Heart right ventricle (tissue), 16 donors: ENCODE results near the gene MYL9. TPM values are rescaled to one million over a fixed set of nuclear protein-coding genes. Genes with fewer than 3 reads are reported as not detected.

ENCODE experiments used
- ATAC-seq, 8 donors: fragments of 200-7000 bp; cut with Tn5 transposase; one replicate each; pipeline ENCODE4 v1.9.1; 2020; ENCODE audit warnings: mild to moderate bottlenecking in 8 of 8, moderate library complexity in 8 of 8, moderate number of reproducible peaks in 1 of 8
- DNase-seq, 2 donors: peaks; one replicate each; pipeline ENCODE4 v3.0.0-alpha.2; 2020
- H3K27ac ChIP-seq, 10 donors: fragments of 200-600 bp; sonication (generic) in 2 of 10; one replicate each; pipeline versions ENCODE4 v1.5.0 to v1.8.0; 2020 to 2022; ENCODE audit warnings: mild to moderate bottlenecking in 3 of 10
- H3K27me3 ChIP-seq, 7 donors: fragments of 200-600 bp; one replicate each; pipeline ENCODE4 v1.8.0; 2021 to 2022; ENCODE audit warnings: mild to moderate bottlenecking in 2 of 7
- H3K36me3 ChIP-seq, 9 donors: fragments of 200-600 bp; sonication (generic) in 1 of 9; one replicate each; pipeline versions ENCODE4 v1.5.0 to v1.8.0; 2020 to 2022; ENCODE audit warnings: mild to moderate bottlenecking in 2 of 9
- H3K4me1 ChIP-seq, 9 donors: fragments of 200-600 bp; sonication (generic) in 1 of 9; one replicate each; pipeline versions ENCODE4 v1.5.0 to v1.8.0; 2020 to 2022; ENCODE audit warnings: mild to moderate bottlenecking in 4 of 9
- H3K4me3 ChIP-seq, 10 donors: fragments of 200-600 bp; sonication (generic) in 2 of 10; one replicate each; pipeline versions ENCODE4 v1.5.0 to v1.8.0; 2020 to 2022; ENCODE audit warnings: mild to moderate bottlenecking in 7 of 10, moderate library complexity in 2 of 10
- H3K9me3 ChIP-seq, 11 donors: fragments of 200-600 bp in 10 of 11; sonication (generic) in 2 of 11; one replicate each; pipeline versions ENCODE4 v1.5.0 to v1.8.0; 2013 to 2022; ENCODE audit warnings: mild to moderate bottlenecking in 2 of 11, control low read depth in 1 of 11, moderate library complexity in 1 of 11
- WGBS, 2 donors: extraction: QIAGEN DNeasy Blood & Tissue Kit; methylation state at CpG; one replicate each; pipeline ENCODE4 v1.1.7; 2013; ENCODE audit warnings: inconsistent platforms in 1 of 2; 5-methylcytosine and 5-hydroxymethylcytosine counted together
- intact Hi-C, 10 donors: fragments of 100-400 bp; cut with DNase I; formaldehyde crosslinking; loops; one replicate each; pipeline versions ENCODE4 v1.11.1 to v1.14.2; 2022
- polyA plus RNA-seq, 2 donors: library from polyadenylated mRNA; stranded (reverse); fragments of 200-250 nt; gene quantifications; one replicate each; pipeline ENCODE4 v1.2.3, GENCODE V29; 2013
- total RNA-seq, 10 donors: library from RNA; stranded (reverse); fragmentation: NEBNext Ultra II Directional in 3 of 10; extraction: Animal tissue kit (Norgen Biotek cat#: 25700) in 3 of 10; gene quantifications; one replicate each; pipeline versions ENCODE4 v1.2.1 to v1.2.4, GENCODE V29; 2021 to 2023
- TF ChIP-seq, protein P1 (sequence below), 9 donors: fragments of 200-600 bp; sonication (generic) in 2 of 9; IDR thresholded peaks; one replicate each; pipeline versions ENCODE4 v1.5.0 to v1.8.0; 2021 to 2022; ENCODE audit warnings: antibody characterized with exemption in 9 of 9, mild to moderate bottlenecking in 5 of 9, moderate library complexity in 1 of 9
- donor health status: Arrhythmogenic right ventricular cardiomyopathy.
- donor health status: ischemic (EF 13 %, LVEDD 7.1; RV severe dilation, severe dysfunction).
- donor health status: healthy with polysubstance abuse.
- donor health status: DM: no; HTN: yes; CAD: no.
- donor health status: DM: no; HTN: no; CAD: no.
- donor health status: ischemic (EF 25% LVEDD 6.9; RV normal size, moderate dysfunction).
- donor health status: ischemic (EF 25% LVEDD 5.7; RV mildly dilated, moderate dysfunction).
- donor health status: healthy.
- donor health status: DM: yes; HTN: yes; CAD: no.
- donor health status: Ischemic cardiomyopathy.
- donor health status: ischemic (EF 35%, LVEDD 5.7; RV mildly dilated, moderate dysfunction).
- donor health status: nonischemic (EF 11% LVEDD 7.7; RV severe dilation, severe dysfunction).
- donor health status: DM: yes; HTN: yes; CAD: no.
- donor health status: PGD.
- donor health status: ischemic (EF 29% LVEDD 5.4; RV normal size, mild dysfunction).
- donor health status: nonischemic (EF 23%, LVEDD 6.1; RV moderate dilation, normal function).

MYL9 gene
- total and polyA plus RNA-seq, 12 donors: 755 to 2,519 (median 1,868) TPM

DNA sequence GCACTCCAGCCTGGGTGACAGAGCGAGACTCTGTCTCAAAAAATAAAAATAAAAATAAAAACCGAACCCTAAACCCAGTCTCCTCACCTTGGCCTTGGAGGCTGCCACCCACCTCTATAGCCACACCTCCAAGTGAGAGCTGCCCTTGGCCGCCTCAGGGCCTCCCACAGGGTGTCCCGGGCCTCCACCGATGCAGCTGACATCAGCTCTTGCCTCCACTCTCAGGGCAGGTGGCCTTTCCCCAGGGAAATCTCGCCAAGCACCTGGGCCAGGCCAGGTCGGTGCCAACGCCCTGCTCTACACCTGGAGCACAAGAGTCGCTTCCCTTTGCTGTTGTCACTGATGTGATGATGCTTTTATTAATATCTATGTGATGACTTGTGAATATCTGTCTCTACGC, 8.9 kb upstream of the MYL9 start:
- ATAC-seq (peak in 1 of 8 donors; percentile 36), DNase-seq (no peak)
- H3K27ac ChIP-seq: no peak overlapping the region
- H3K36me3 ChIP-seq: peaks cover 0 to 17% (median 12%) of the 10 kb centered on the region in 9 donors
- TF ChIP-seq, protein P1, sequence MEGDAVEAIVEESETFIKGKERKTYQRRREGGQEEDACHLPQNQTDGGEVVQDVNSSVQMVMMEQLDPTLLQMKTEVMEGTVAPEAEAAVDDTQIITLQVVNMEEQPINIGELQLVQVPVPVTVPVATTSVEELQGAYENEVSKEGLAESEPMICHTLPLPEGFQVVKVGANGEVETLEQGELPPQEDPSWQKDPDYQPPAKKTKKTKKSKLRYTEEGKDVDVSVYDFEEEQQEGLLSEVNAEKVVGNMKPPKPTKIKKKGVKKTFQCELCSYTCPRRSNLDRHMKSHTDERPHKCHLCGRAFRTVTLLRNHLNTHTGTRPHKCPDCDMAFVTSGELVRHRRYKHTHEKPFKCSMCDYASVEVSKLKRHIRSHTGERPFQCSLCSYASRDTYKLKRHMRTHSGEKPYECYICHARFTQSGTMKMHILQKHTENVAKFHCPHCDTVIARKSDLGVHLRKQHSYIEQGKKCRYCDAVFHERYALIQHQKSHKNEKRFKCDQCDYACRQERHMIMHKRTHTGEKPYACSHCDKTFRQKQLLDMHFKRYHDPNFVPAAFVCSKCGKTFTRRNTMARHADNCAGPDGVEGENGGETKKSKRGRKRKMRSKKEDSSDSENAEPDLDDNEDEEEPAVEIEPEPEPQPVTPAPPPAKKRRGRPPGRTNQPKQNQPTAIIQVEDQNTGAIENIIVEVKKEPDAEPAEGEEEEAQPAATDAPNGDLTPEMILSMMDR (IDR thresholded peaks at IDR 0.05): no peak
- peaks cover 0 to 3% (median 0%) of the 10 kb centered on the region in 9 donors for H3K4me1 ChIP-seq
- no peaks in the 10 kb centered on the region for H3K27me3 ChIP-seq
- no peak overlapping the region for H3K4me3 ChIP-seq
- 87 to 92% methylated on average over 10 of the region's 10 CpGs for WGBS, 2 donors
- no peaks in the 10 kb centered on the region for H3K9me3 ChIP-seq
- intact Hi-C loops: loop anchor here in 1 of 10 donors (10.0 kb wide), 1 partner anchor 58 kb away; no protein-coding TSS in a partner anchor

DNA sequence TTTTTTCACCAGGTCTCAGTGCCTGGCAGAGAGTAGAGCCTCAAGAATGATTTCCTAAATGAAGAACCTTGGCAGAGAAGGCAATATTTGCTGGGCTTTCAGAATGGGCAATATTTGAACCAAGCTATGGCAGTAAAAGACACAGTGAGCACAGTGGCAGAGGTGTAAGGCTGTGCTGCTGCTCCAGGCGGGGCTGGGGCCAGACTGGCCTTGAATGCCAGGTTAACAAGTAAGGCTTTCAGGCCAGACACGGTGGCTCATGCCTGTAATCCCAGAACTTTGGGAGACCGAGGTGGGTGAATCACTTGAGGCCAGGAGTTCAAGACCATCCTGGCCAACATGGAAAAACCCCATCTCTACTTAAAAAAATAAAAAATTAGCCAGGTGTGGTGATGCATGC, 8.5 kb upstream of the MYL9 start:
- Histone ChIP-seq H3K4me3 (no peak overlapping the region), H3K27ac (no peak overlapping the region), H3K27me3 (no peaks in the 10 kb centered on the region), H3K9me3 (no peaks in the 10 kb centered on the region), H3K36me3 (peaks cover 0 to 13% (median 7%) of the 10 kb centered on the region in 9 donors), H3K4me1 (peaks cover 0 to 5% (median 0%) of the 10 kb centered on the region in 9 donors)
- TF ChIP-seq, protein P1 (IDR thresholded peaks at IDR 0.05): no peak
- intact Hi-C loops: loop anchor here in 1 of 10 donors (10.0 kb wide), 1 partner anchor 58 kb away; no protein-coding TSS in a partner anchor
- ATAC-seq (no peak), DNase-seq (no peak)
- 89 to 93% methylated on average over 3 of the region's 3 CpGs for WGBS, 2 donors

DNA sequence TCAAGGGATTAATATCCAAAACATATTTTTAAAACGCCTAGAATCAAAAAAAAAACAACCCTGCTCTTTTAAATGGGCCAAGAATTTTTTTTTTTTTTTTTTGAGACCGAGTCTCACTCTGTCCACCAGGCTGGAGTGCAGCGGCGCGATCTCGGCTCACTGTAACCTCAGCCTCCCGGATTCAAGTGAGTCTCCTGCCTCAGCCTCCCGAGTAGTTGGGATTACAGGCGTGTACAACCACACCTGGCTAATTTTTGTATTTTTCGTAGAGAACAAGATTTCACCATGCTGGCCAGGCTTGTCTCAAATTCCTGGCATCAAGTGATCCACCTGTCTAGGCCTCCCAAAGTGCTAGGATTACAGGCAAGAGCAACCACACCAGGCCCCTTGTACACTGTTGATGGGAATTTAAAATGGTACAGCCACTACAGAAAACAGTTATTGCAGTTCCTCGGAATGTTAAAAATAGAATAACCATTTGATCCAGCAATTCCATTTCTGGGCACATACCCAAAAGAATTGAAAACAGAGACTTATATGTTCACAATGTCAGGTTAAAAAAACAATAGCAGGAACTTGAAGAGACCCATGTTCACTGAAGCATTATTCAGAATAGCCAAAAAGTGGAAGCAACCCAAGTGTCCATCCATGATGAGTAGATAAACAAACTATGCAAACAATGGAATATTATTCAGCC, 3.1 kb upstream of the MYL9 start:
- intact Hi-C loops: loop anchor here in 1 of 10 donors (10.0 kb wide), 1 partner anchor 63 kb away; no protein-coding TSS in a partner anchor
- H3K9me3 ChIP-seq: no peaks in the 10 kb centered on the region
- no peaks in the 10 kb centered on the region for H3K36me3 ChIP-seq
- H3K27ac ChIP-seq: peak overlapping the region in 8 of 10 donors; percentile 15 to 99 (median 46)
- ATAC-seq (no peak), DNase-seq (no peak)
- no peaks in the 10 kb centered on the region for H3K27me3 ChIP-seq
- H3K4me1 ChIP-seq: peaks cover 3 to 43% (median 30%) of the 10 kb centered on the region in 9 donors
- 66 to 69% methylated on average over 11 of the region's 11 CpGs for WGBS, 2 donors
- TF ChIP-seq, protein P1 (IDR thresholded peaks at IDR 0.05): no peak
- no peak overlapping the region for H3K4me3 ChIP-seq

DNA sequence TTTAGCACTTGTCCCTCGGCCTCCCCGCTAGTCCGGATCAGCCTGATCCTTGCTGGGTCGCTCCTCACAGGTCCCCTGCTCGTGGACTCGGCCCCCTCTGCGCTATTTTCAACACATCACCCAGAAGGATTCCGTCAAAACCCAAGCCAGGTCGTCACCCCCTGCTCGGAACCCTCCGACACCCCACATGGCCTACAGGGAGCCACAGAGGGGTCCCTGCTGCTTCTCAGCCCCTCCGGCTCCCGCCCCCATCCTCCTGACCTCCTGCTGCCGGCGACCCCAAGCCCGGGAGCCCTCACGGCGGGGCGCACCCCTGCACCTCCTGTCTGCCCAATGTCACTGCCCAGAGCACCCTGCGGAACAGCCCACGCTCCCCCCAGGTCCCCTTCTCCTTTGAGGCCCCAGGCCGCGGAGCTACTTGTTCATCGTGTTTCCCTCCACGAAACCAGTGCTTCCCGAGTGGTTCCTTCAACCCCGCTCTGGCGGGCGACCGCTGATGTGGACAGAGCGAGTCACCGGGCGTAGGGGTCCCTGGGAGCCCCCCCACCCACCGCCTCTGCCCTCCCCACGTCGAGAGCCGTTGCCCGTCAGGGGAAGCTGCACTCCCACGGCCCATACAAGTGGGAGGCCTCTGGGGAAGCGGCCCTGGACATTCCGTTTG, 638 bp upstream of the MYL9 start:
- no peaks in the 10 kb centered on the region for H3K9me3 ChIP-seq
- 22 to 28% methylated on average over 41 of the region's 41 CpGs for WGBS, 2 donors
- H3K27ac ChIP-seq: peak overlapping the region; percentile 91 to 100 (median 98)
- H3K27me3 ChIP-seq: no peaks in the 10 kb centered on the region
- peak; percentile 31 to 32 for DNase-seq
- H3K4me1 ChIP-seq: peaks cover 8 to 68% (median 54%) of the 10 kb centered on the region in 9 donors
- peak overlapping the region; percentile 75 to 99 (median 96) for H3K4me3 ChIP-seq
- intact Hi-C loops: loop anchor here in 7 of 10 donors (1.0 to 10.0 kb wide), 5 partner anchors 42 to 79 kb away; no protein-coding TSS in a partner anchor
- peaks cover 0 to 12% (median 10%) of the 10 kb centered on the region in 9 donors for H3K36me3 ChIP-seq
- peak in 5 of 8 donors; percentile 0 to 5 (median 1) for ATAC-seq
- TF ChIP-seq, protein P1 (IDR thresholded peaks at IDR 0.05): no peak
